Fibroblast of pulmonary artery (primary cell): Measurements from ENCODE around the gene EPN1.

Experiments
- DNase-seq: peaks from one replicate; pipeline ENCODE4 v3.0.0-alpha.2; 2010; ENCODE audit warnings: low read depth
- H3K4me3 ChIP-seq: replicated peaks from 2 replicates; pipeline ENCODE4 v1.5.1; 2011; ENCODE audit warnings: low read depth, mild to moderate bottlenecking, control low read depth, low read length, moderate library complexity
- TF ChIP-seq, protein P1 (sequence below): IDR thresholded peaks from 2 replicates; pipeline ENCODE4 v1.5.1; 2011; ENCODE audit warnings: mild to moderate bottlenecking, control low read depth, low read length, inconsistent platforms; ENCODE audit errors: missing control alignments

The EPN1 gene

DNA sequence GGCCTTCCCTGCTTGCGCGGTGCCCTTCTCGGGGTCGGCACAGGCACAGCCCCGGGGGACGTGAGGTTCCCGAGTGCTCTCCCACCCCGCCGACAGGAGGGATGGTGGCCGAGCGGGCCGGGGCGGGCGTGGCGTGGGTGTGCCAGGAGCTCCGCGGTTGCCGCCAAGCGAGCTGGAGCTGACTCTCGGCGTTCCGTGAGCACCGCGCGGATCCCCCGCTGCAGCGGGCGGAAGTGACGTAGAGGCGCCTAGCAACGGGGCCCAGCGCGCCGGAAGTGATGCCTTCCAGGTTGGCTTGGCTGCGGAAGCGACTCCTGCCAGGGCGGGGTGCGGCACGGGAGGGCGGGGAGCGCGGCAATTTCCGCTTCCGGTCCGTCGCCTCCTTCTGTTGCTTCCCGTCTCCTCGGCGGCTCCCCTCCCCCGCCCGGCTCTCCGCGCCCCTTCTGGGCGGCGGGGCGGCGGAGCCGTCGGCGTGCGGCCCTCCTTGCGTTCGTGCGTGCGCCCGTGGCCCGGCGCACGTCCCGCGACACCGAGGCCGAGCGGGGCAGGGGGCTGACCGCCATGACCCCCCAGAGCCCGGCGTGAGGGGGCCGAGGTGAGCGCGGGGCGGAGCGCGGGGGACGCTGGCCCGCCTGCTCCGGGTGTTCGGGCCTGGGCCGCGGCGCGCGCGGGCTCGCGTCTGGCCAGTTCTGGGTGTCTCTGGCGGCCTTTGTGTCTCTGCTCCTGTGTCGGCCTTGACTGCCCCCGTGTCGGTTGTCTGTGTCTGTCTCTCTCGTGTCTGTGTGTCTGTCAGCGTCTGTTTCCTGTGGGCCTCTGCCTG lies at the start of gene EPN1:
Gene EPN1 (plus strand): TSS at position 386 of the 820 bp plus-strand sequence. CDS start 3,402 bp downstream, outside the sequence.
- DNase-seq: peak; percentile 96
- H3K4me3 ChIP-seq: peak within 1 kb of the TSS; percentile 93
- TF ChIP-seq, protein P1, sequence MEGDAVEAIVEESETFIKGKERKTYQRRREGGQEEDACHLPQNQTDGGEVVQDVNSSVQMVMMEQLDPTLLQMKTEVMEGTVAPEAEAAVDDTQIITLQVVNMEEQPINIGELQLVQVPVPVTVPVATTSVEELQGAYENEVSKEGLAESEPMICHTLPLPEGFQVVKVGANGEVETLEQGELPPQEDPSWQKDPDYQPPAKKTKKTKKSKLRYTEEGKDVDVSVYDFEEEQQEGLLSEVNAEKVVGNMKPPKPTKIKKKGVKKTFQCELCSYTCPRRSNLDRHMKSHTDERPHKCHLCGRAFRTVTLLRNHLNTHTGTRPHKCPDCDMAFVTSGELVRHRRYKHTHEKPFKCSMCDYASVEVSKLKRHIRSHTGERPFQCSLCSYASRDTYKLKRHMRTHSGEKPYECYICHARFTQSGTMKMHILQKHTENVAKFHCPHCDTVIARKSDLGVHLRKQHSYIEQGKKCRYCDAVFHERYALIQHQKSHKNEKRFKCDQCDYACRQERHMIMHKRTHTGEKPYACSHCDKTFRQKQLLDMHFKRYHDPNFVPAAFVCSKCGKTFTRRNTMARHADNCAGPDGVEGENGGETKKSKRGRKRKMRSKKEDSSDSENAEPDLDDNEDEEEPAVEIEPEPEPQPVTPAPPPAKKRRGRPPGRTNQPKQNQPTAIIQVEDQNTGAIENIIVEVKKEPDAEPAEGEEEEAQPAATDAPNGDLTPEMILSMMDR: no peak

DNA sequence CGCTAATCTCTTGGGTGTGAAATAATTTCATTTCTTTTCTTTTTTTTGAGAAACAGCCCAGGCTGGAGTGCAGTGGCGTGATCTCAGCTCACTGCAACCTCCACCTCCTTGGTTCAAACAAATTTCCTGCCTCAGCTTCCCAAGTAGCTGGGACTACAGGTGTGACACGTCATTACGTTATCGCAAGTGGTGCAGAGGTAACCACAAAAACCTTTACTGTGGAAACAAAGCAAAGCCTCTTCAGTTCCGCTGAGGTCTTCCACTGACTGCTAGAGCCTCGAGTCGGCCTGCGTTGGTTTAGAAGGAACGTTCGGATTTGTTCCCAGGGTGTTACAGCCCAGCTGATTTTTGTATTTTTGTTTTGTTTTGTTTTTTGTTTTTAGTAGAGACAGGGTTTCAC lies 48.7 kb upstream of the EPN1 start:
- no peak for DNase-seq
- TF ChIP-seq, protein P1: no peak
- no peak overlapping the region for H3K4me3 ChIP-seq

DNA sequence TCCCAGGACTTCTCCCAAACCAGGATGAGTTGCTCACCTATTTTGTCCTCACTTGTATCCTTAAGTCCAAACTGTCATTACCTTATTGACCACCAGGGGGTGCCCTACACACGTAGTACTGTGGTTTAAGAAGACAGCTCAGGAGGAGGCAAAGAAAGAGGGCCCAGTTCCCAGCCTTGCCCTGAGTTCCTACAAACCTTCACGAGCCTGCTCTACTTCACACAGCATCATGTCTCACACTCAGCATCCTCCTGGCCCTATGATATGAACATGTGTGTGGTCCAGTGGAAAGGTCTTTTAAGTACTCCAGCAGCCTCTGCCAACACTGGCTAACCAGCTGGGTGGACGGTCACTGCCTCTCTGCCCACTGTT lies 42.6 kb upstream of the EPN1 start:
- TF ChIP-seq, protein P1: peak; percentile 83
- DNase-seq: peak; percentile 98
- no peak overlapping the region for H3K4me3 ChIP-seq

DNA sequence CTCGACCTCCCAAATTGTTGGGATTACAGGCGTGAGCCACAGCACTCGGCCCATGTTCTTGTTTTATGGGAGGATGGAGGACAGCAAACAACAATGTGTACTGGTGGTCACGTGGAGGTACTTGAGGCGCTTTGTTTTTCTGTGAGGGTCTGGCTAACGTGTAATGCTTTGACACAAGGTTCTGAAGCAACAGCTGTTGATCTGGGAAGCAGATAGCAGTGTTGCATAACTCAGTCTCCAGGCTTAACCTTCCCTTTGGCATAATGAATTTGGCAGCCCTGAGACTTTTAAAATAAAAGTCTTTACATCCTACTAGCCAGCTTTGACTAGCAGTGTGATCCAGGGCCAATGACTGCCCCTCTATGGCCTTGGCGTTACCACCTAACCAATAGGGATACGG lies 41.2 kb upstream of the EPN1 start:
- H3K4me3 ChIP-seq: no peak overlapping the region
- TF ChIP-seq, protein P1: no peak
- no peak for DNase-seq

DNA sequence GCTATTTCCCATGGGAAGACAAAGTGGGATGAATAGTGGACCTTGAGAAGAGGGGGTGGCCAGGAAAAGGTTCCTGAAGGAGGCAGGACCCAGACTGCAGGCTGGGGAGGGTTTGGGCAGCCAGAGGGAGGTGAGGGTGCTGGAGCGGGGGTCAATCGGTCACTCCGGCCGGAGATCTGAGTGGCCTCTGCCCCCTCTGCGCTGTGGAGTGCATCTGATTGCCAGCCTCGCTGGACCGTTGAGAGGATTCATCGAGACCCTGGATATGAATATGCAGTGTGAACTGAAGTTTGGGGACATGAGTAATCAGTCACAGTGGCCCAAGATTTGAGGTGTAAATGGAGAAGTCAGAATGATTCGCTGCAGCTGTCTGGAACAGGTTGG lies 39.7 kb upstream of the EPN1 start:
- no peak for DNase-seq
- H3K4me3 ChIP-seq: peak overlapping the region; percentile 87
- TF ChIP-seq, protein P1: no peak

DNA sequence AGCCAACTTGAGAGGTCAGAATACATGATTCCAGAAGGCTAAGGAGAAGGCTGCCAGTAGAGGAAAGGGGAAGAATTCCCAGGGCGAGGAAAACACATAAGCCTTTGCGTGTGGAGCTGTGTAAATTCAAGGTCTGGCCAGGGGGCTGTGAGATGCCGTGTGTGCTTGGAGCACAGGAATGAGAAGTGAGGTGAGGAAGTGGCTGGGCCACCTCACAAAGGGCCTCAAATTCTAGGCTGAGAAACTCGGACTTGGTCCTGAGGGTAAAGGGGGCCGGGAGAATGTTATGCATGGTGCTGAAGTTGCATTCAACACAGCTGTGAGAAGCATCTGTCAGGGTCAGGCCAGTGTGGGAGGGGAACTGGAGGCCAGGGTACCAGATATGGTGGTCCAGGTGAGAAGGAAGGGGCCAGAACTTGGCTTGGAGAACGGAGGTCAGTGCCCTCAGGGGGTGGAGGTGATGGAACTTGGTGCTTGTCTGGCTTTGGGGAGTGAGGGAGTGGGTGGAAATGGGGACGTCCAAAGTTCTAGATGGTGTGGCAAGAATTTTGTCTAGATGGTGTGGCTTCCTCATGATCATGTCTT lies 39.1 kb upstream of the EPN1 start:
- TF ChIP-seq, protein P1: no peak
- peak overlapping the region; percentile 87 for H3K4me3 ChIP-seq
- no peak for DNase-seq
